GM21786 (cell line): ENCODE results near the gene DACT3.

ENCODE experiments used
- ATAC-seq: cut with Tn5 transposase; IDR thresholded peaks from one replicate; pipeline ENCODE4 v1.9.1; 2021; ENCODE audit not compliant: unreplicated experiment

The DACT3 gene

GRCh38 chr19:46670813-46671212 lies 9.8 kb upstream of the DACT3 start:
- ATAC-seq, result no peak

DNA sequence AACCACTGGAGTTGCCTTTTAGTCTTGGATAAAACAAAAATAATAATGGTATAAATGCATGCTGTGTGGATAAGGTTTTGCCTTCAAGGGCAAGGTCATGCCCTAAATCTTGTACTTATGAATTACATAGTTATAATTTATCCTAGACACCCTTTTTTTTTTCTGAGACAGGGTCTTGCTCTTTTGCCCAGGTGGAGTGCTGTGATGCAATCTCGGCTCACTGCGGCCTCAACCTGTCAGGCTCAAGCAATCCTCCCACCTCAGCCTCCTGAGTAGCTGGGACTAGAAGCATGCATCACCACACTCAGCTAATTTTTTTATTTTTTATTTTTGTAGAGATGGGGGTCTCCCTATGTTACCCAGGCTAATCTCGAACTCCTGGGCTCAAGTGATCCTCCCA lies 7.7 kb upstream of the DACT3 start:
- ATAC-seq, result no peak

DNA sequence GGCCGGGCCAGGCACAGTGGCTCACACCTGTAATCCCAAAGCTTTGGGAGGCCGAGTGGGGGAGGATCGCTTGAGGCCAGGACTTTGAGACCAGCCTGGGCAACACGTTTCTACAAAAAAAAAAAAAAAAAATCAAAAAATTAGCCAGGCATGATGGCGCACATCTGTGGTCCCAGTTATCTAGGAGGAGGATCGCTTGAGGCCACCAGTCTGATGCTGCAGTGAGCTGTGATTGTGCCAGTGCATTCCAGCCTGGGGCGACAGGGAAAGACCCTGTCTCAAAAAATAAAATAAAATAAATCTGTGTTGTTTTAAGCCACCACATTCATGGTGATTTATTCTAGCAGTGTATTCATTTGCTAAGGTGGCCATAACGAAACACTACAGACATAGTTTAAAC lies 4.1 kb upstream of the DACT3 start:
- ATAC-seq, result no peak

DNA sequence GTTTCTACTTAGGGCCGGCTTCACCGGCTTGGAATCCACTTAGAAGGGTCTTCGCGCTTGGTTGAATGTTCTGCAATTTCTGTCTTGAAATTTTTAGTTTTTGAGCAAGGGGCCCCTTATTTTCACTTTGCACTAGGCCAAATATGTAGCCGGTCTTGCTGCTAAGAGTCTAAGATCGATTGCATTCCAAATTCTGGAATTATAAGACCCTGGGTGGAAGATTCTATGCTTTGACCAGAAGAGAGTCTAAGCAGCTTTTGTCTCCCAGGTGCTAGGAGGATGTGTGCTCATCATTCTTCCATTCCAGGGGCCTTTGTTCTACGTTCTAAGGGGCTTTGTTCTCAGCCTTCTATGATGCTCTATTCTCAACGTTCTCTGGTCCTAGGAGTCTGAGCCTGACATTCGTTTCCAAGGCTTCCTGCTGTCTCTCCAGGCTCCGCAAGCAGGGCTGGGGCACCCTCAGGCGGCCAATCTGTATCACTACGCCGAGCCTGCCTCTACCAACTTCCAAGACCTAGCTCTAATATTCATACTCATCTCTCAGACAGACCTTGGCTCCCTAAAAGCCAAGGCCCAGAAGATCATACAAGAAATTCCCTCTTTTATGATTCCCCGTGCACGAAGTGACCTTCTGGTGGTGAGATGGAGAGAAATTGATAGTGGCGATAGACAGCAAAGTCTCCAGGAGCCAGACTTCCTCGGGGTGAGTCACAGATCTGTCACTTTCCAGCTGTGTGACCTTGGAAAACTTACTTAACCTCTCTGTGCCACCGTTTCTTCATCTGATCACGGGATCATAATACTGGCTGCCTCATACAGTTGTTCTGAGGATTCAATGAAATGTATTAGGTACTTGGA lies 982 bp upstream of the DACT3 start:
- ATAC-seq, result no peak

DNA sequence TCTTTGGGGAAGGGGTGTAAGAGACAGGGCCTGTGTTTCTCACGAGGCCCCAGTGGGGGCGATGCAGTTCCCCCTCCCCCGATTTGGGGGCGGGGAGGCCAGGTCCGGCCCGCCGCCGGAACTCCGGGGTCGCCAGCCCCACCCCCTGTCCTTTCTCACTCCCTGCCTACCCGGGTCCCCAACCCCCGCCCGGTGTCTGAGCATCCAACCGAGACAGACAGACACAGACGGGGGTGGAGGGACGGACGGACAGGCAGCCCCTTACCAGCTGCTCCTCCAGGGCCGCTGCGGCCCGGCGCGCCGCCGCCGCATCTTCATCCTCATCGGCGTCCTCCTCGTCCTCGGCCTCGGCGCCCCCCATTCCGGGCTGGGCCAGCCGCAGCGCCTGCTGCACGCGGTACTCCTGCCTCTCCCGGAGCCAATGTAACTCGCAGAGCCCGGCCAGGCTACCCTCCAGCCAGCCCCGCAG lies 397 bp downstream of the DACT3 start:
- ATAC-seq, result no peak

GRCh38 chr19:46660008-46660517 lies 919 bp downstream of the DACT3 start:
- ATAC-seq, result no peak

- ATAC-seq, result no peak
These were observed 1.6 kb downstream of the DACT3 start for GRCh38 chr19:46659151-46660007.

GRCh38 chr19:46656541-46656940 lies 4.4 kb downstream of the DACT3 start:
- ATAC-seq, result no peak

DNA sequence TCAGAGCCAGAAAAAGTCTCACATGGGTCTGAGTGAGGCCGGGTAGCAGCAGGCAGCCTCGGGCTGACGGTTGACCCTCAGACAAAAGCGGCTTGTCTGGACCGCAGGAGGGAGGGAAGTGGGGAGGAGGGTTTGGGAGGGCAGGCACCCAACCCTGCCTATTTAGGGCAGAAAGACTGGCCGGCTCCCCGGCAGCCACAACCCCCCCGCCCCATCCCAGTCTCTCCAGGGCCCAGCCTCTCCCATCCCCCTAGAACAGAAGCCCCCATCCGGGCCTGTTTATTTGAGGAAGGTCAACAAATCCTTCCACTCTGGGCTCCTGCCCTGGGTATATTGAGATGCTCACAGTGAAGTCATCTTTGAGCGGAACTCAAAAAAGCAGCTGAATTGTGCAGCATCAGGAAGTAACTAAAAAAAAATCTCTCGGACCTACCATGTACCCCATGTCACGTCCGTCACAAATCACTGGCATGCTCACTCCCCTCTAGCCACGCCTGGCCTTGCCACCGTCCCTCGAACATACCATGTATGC lies 6.3 kb downstream of the DACT3 start:
- no peak for ATAC-seq

DNA sequence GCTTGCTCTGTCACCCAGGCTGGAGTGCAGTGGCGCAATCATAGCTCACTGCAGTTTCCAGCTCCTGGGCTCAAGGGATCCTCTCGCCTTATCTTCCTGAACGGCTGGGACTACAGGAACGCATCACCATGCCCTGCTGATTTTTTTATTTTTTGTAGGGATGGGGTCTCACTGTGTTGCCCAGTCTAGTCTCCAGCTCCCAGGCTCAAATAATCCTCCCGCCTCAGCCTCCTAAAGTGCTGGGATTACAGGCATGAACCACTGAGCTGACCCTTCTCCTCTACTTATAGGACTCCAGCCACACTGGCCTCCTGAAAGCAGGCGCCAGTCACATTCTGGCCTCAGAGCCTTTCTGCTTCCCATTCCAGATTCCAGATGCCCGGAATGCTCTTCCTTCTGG lies 10.5 kb downstream of the DACT3 start:
- ATAC-seq, result no peak

DNA sequence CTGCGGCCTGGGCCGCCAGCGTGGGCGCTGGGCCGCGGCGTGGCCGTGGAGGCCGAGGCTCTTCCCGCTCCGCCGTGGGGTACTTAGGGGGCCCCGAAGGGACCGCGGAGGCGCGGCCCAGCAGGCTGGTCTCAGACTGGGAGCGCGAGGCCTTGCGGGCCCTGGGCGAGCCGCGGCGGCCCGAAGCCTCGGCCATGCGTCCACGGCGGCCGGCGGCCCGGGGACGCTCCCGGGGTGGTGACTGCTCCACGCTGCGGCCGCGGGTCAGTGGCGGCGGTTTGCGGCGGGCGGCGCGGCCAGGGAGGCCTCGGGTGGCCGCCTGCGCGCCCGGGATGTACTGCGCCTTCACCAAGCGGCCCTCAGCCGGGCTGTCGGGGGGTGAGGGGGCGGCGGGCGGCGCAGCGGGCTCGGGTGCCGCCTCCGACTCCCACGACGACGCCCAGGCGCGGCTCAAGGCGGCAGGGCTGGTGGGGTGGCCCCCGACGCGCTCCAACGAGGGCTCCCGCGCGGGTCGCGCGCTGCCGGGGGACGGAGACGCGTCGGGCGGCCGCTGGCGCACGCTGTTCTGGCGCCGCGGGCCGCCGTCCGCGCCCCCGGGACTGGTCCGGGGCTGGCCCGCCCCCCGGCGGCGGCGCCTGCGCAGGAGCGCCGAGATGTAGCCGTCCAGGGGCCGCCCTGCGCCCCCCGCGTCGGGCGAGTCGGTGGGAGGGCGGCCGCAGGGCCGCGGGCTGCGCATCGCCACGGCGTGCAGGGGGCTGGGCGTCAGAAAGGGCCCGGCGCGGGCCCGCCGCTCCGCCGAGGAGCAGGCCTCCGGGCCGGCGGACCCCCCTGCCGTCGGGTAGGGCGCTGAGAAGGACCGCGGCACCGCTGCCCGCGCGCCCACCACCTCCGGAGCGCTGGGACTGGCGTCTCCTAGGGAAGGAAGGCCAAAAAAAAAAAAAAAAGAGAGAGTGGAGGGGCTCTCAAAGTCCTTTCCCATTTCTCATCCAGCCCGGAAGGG lies 11.7 kb downstream of the DACT3 start:
- no peak for ATAC-seq

GRCh38 chr19:46648060-46648960 lies 12.7 kb downstream of the DACT3 start:
- no peak for ATAC-seq

DNA sequence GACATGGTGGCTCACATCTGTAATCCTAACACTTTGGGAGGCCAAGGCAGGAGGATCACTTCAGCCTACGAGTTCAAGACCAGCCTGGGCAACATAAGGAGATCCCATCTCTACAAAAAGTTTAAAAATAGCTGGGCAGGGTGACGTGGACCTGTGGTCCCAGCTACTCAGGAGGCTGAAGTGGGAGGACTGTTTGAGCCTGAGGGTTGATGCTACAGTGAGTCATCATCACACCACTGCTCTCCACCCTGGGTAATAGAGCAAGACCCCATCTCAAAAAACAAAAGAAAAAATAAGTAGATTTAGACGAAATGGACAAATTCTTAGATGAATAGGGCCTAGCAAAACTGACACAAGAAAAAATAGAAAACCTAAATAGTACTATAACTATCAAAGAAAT lies 14.6 kb downstream of the DACT3 start:
- ATAC-seq, result no peak

- no peak for ATAC-seq
These were observed 16.3 kb downstream of the DACT3 start for GRCh38 chr19:46644720-46645119.

GRCh38 chr19:46640656-46641055 lies 20.3 kb downstream of the DACT3 start:
- ATAC-seq, result no peak

GRCh38 chr19:46639358-46640182 lies 21.4 kb downstream of the DACT3 start:
- ATAC-seq, result no peak

DNA sequence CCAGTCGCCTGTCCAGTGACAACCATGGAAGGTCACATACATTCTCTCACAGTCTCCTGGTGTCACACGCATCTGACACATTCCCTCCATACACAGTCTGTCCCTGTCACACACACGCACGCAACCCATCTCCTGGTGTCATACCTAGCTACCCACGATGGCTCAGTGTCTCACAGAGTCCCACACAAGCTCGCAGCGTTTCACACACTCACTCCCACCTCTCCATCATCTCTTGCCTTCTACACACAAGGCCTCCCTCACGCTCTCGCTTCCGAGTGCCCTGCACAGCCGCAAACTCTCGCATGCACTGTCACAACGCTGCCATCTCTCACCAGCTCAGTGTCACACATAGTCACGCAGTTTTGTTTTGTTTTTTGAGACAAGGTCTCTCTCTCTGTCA lies 23.8 kb downstream of the DACT3 start:
- no peak for ATAC-seq
